ENCODE data around the gene SEMA6A.

The SEMA6A gene

DNA sequence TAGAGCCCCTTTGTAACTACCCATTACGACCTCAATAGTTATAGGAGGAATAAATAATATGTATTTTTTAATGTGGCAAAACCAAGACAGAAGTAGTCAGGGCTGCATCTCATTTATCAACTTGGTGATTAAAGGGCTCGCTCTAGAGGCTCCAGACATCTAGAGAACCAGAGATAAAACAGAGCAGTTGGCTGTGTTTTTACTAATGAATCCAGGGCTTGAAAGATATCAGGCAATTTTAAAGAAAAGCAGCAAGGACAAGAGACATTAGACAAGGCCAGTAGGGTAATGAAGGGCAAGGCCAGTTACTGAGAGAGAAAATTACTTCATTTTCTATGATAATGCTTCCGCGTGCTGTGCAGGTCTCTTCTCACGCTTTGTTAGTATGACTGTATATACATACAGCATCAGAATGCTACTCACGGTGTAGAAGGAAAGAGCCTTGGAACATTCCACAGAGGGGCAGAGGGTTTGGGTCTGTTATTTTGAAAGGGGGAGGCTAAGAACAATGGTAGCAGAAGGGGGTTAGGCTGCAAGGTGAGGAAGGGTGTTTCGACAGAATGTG, 110.4 kb downstream of the SEMA6A start:
- no peak for DNase-seq (ENCODE audit: low spot score)
- Histone ChIP-seq H3K9me3 (ENCODE audit: severe bottlenecking) (no peaks in the 10 kb centered on the region), H3K4me3 (ENCODE audit: severe bottlenecking) (no peak overlapping the region), H3K27me3 (ENCODE audit: insufficient read depth, poor library complexity, severe bottlenecking) (peaks cover 3% of the 10 kb centered on the region), H3K36me3 (ENCODE audit: low read depth) (no peaks in the 10 kb centered on the region; the same call in 1 of the 2 replicates), H3K27ac (ENCODE audit: poor library complexity, severe bottlenecking) (no peak overlapping the region), H3K4me1 (ENCODE audit: insufficient read depth, poor library complexity, severe bottlenecking) (no peaks in the 10 kb centered on the region)
- TF ChIP-seq, protein P1, sequence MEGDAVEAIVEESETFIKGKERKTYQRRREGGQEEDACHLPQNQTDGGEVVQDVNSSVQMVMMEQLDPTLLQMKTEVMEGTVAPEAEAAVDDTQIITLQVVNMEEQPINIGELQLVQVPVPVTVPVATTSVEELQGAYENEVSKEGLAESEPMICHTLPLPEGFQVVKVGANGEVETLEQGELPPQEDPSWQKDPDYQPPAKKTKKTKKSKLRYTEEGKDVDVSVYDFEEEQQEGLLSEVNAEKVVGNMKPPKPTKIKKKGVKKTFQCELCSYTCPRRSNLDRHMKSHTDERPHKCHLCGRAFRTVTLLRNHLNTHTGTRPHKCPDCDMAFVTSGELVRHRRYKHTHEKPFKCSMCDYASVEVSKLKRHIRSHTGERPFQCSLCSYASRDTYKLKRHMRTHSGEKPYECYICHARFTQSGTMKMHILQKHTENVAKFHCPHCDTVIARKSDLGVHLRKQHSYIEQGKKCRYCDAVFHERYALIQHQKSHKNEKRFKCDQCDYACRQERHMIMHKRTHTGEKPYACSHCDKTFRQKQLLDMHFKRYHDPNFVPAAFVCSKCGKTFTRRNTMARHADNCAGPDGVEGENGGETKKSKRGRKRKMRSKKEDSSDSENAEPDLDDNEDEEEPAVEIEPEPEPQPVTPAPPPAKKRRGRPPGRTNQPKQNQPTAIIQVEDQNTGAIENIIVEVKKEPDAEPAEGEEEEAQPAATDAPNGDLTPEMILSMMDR (IDR thresholded peaks at IDR 0.05; ENCODE audit: poor library complexity, severe bottlenecking), result no peak
- no peak for ATAC-seq (ENCODE audit: low read depth)

DNA sequence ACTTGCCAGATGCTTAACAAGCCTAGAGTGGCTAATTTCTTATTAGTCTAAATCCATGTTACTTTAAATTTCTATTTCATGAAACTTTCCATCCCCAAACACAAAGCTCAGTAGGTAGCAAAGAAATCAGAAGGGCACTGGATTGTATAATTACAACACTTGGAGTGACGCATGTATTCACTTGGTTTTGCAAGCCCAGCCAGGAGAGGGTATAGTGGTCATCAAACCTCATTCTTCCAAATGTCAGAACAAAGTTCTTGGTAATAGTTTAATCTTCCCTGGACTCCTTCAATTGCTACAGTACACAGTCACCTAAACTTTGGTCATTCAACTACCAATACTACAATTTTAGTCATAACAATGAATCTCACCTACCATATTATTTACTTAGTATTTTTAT, 112.1 kb downstream of the SEMA6A start:
- Histone ChIP-seq H3K27me3 (ENCODE audit: insufficient read depth, poor library complexity, severe bottlenecking) (peaks cover 3% of the 10 kb centered on the region), H3K36me3 (ENCODE audit: low read depth) (no peaks in the 10 kb centered on the region; the same call in 1 of the 2 replicates), H3K27ac (ENCODE audit: poor library complexity, severe bottlenecking) (no peak overlapping the region), H3K4me3 (ENCODE audit: severe bottlenecking) (no peak overlapping the region), H3K4me1 (ENCODE audit: insufficient read depth, poor library complexity, severe bottlenecking) (no peaks in the 10 kb centered on the region), H3K9me3 (ENCODE audit: severe bottlenecking) (no peaks in the 10 kb centered on the region)
- DNase-seq (ENCODE audit: low spot score), result no peak
- TF ChIP-seq, protein P1 (IDR thresholded peaks at IDR 0.05; ENCODE audit: poor library complexity, severe bottlenecking), result no peak
- no peak for ATAC-seq (ENCODE audit: low read depth)

DNA sequence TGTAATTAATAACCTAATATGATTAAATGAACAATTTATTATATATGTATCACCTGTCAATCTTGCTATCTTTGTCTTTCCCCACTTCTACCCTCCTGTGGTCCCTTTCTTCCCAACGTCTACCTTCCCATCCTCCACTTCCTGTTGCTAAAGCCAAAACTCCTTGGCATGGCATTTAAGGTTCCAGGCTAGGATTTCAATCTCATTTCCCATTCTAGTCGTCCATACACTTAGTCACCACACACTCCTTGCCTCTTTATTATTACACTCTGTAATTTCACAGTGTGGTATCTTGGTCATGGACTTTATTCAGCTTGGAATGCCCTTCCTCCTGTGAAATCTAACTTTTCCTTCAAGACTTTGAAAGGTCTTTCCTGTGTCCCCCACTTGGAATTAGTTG, 115.3 kb downstream of the SEMA6A start:
- DNase-seq (ENCODE audit: low spot score) (no peak), ATAC-seq (ENCODE audit: low read depth) (no peak)
- TF ChIP-seq, protein P1 (IDR thresholded peaks at IDR 0.05; ENCODE audit: poor library complexity, severe bottlenecking), result no peak
- H3K27ac ChIP-seq (ENCODE audit: poor library complexity, severe bottlenecking), result no peak overlapping the region
- H3K36me3 ChIP-seq (ENCODE audit: low read depth), result no peaks in the 10 kb centered on the region; the same call in 1 of the 2 replicates
- peaks cover 3% of the 10 kb centered on the region for H3K27me3 ChIP-seq (ENCODE audit: insufficient read depth, poor library complexity, severe bottlenecking)
- no peaks in the 10 kb centered on the region for H3K4me1 ChIP-seq (ENCODE audit: insufficient read depth, poor library complexity, severe bottlenecking)
- no peaks in the 10 kb centered on the region for H3K9me3 ChIP-seq (ENCODE audit: severe bottlenecking)
- no peak overlapping the region for H3K4me3 ChIP-seq (ENCODE audit: severe bottlenecking)

DNA sequence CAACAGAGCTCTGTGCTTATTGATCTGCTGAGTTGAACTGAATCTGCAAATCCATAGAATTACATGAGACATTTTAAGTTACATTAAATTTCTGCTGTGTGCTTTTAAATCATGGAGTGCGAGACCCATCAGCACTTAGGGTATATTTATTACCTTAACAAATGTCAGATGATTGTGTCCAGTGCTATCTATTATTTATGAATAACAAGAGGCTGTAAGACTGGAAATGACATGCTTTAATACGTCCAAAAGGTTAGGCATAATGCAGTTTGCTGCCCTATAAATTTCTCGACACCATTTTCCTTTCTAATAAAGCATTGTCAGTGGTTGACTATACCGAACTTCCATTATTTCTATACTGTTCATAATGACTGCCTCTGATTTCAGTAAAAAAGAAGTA, 117.6 kb downstream of the SEMA6A start:
- TF ChIP-seq, protein P1 (IDR thresholded peaks at IDR 0.05; ENCODE audit: poor library complexity, severe bottlenecking), result no peak
- H3K27me3 ChIP-seq (ENCODE audit: insufficient read depth, poor library complexity, severe bottlenecking), result no peaks in the 10 kb centered on the region
- no peak overlapping the region for H3K27ac ChIP-seq (ENCODE audit: poor library complexity, severe bottlenecking)
- no peaks in the 10 kb centered on the region for H3K36me3 ChIP-seq (ENCODE audit: low read depth)
- DNase-seq (ENCODE audit: low spot score) (no peak), ATAC-seq (ENCODE audit: low read depth) (no peak)
- H3K4me1 ChIP-seq (ENCODE audit: insufficient read depth, poor library complexity, severe bottlenecking), result no peaks in the 10 kb centered on the region
- no peaks in the 10 kb centered on the region for H3K9me3 ChIP-seq (ENCODE audit: severe bottlenecking)
- no peak overlapping the region for H3K4me3 ChIP-seq (ENCODE audit: severe bottlenecking)

DNA sequence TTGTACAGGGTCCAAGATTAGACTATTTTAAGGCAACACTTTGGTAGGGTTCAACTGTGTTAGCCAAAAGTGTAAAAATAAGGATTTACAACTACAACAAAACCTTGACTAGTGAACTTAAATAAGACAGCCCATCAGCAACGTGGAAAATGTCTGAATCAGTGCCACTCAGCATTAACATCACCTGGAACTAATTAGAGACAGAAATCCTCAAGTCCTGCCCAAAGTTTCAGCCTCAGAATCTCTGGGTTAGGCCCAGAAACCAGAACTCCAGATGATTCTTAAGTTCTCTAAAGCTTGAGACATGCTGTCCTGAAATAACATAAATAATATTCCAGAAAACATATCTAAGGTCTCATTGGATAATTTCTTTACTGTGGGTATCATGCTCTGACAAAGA, 118.6 kb downstream of the SEMA6A start:
- TF ChIP-seq, protein P1 (IDR thresholded peaks at IDR 0.05; ENCODE audit: poor library complexity, severe bottlenecking), result no peak
- Histone ChIP-seq H3K4me1 (ENCODE audit: insufficient read depth, poor library complexity, severe bottlenecking) (no peaks in the 10 kb centered on the region), H3K27ac (ENCODE audit: poor library complexity, severe bottlenecking) (no peak overlapping the region), H3K9me3 (ENCODE audit: severe bottlenecking) (no peaks in the 10 kb centered on the region), H3K27me3 (ENCODE audit: insufficient read depth, poor library complexity, severe bottlenecking) (no peaks in the 10 kb centered on the region), H3K4me3 (ENCODE audit: severe bottlenecking) (no peak overlapping the region), H3K36me3 (ENCODE audit: low read depth) (no peaks in the 10 kb centered on the region)
- no peak for ATAC-seq (ENCODE audit: low read depth)
- no peak for DNase-seq (ENCODE audit: low spot score)

All from RWPE2 (cell line).